Kidney glomerular epithelial cell (primary cell): ENCODE measurements around the gene HOXC6.

Experiments used
- DNase-seq: peaks from one replicate; lab custom pipeline; 2025; lab: John Stamatoyannopoulos, UW

The HOXC6 gene

GRCh38 chr12:53990311-53991076, 37.7 kb upstream of the HOXC6 start:
- peak; percentile 53 for DNase-seq

DNA sequence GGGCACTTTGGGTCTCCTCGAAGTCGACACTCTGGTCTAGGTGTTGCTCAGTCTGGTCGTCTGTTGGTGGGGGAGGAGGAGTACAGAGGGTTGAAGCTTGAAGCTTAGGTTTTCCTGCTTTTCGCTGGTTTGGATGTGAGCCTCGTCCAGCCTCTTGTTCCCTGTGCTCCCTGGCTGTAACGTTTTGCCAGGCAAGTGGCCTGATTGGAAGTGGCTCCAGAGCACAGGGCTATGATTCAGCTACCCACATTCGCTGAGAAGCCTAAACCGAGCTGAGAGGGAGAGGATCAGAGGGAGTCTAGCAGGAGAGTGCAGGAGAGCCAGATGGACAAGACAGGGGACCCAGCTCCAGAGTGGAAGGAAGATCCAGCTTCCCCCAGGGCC, 37.2 kb upstream of the HOXC6 start:
- no peak for DNase-seq

- no peak for DNase-seq
Observed at GRCh38 chr12:53992377-53992889, 35.8 kb upstream of the HOXC6 start.

DNA sequence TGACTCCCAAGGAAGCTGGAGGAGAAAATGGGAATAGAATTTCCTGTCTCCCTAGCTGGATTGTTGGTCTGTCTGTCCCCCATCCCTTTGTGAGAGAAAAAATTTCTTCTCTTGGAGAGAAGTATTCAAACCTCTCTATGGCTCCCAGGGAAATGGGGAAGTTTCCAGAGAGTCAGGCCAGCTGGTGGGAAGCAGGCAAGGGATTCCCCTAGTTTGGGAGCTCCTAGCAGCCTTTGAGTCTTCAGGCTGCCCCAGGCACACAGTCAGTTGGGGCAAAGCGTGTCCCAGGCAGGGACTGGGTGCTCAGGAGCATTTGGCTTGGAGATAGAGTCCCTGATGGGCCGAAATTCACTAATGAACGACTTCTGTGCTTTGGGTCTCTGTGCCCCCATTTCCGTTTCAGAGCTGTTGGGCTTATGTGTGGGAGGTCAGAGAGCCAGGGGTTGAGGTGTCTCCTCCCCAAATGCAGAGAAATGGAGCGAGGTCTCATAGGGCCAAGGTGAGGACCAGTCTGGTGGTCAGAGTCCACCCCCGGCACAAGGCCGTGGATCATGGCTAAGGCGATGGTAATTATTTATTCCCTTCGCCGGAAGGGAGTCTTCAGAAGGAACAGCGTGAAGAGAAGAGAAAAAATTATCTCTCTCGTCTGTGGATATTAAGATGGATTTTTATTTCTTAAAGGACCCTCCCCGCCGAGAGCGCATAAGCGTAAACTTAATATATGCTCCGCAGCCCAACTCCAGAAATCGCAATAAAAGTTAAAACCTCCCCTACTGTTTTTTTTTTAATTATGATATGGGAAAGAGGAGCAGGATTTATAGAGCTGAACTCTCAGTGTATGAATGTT, 34.9 kb upstream of the HOXC6 start:
- no peak for DNase-seq

DNA sequence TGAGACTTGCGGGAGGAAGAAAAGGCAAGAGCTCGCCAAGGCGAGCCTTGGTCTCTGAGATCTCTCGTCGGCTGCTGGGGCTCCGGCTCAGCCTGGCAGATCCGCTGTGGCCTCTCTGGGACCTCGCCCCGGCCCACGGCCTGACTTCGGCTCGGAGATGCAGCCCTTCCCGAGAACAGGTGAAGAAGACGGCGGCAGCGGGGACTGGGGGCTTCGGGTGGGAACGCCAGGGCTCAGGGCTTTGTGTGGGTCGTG, 34.3 kb upstream of the HOXC6 start:
- no peak for DNase-seq

GRCh38 chr12:53994264-53995001, 33.8 kb upstream of the HOXC6 start:
- DNase-seq: peak; percentile 44

GRCh38 chr12:53995002-53995377, 33.2 kb upstream of the HOXC6 start:
- DNase-seq: no peak

GRCh38 chr12:53995378-53996239, 32.6 kb upstream of the HOXC6 start:
- peak; percentile 75 for DNase-seq

DNA sequence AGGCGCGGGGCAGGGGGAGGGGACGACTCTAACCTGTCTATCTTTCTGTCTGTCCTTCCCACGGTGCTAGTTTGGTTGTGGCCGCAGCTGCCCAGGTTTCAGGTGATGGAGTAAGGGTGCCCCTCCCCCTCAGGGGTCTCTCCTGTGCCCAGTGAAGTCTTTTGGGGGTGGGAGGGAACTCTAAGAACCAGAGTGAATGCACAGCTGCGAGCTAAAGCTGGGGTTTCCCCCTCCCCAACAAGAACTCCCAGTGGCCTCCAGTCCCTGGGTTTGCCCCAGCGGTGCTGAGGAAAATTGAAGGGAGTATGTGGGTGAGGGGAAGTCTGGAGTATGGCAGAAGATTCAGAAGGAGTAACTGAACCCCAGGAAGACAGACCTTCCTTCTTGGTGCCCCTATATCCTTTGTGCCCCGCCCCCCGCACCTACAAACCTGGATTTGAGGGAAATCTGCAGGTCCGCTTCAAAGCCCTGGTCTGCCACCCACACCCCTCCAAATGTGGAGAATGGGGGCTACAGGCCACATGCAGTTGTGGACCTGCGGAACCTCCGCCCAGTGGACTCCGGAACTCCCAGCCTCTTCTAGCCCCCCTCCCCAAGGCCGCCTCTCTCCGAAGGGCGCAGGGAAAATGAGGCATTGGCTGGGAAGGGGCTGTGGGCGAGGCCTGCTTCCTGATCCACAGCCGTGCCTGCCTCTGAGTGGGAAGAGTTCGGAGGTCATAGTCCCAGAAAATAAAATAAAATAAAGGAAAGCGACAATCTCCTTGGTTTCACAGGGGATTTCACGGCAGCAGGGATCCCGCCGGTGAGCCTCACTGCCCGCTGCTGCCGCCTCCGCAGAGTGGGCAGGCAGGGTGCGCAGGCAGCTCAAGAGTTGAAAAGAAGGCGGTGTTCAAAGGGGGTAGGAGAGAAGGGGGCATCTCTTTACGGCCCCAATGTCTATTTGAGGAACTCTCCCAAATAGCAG, 31.7 kb upstream of the HOXC6 start:
- peak; percentile 75 for DNase-seq

DNA sequence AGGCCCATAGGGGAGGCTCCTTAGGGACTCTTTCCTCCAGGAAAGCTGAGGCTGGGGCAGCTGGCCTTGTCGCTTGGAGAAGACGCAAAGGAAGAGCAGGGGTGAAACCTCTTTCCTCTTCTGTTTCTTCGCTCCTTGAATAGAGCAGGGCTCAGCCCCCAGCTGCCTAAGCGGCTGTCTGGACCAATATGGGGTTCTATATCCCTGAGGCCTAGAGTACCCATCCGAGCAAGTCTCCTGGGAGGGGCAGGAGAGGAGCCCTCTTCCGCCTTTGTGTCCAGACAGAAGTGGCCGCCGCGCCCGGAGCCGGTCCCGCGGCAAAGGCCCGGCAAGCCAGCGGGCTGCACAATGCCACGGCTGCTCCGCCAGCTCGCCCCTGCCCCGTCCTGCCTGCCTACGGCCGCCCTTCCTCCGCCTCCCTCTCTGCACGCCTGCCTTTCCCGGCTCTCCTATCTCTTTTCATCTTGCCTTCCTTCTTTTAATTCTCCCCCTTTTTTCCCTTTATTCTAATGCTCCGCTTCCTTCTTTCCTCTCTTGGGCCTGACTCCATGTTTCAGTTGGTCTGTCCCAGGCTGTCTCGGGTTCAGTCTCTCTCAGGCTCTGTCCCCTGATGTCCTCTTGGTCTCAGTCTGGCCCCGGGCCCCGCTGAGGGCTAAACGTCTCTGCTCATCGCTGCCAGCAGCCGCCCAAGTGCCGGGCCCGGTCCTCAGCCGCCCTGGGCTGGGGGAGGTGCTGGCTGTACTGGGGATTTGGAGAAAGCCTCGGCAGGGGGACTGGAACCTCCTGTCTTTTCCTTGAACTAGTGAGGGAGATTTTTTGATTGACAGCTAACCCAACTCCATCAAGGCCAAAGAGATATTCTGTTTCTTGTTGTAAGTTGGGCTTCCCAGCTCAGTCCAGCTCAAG, 30.8 kb upstream of the HOXC6 start:
- DNase-seq: no peak

DNA sequence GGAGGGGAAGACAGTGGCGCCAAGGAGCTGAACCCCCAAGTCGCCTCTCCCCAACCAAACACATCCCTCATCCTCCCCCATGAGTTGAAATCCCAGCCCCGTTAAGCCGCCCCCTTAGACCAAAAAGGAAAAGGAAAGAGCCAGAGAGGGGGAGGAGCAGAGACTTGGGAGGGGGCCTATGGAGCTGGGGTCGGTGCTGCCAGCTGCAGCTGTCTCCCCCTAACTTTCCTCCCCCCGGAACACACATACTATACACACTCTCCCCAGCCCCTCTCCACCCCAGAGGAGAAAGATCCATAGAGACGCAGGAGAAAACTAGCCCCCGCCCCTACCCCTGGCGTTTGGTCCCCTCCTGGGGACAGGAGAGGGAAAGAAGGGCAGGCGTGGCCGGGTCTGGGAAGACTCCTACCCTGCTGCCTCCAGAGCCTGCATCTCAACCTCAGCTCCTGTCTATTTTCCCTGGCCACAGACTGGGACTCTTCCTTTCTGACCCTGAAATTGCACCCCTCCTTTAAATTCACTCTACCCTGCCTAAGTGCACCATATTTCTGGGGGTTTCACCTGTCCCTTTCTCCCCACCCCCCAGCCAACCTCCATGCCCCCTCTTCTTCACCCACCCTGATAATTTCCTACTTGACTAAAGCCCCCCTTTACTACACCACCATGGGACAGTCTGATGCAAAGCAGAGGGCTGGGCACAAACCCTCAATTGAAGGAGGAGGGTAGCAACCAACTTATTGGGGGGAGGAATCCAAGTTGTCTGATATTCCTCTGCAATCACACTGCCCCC, 29.9 kb upstream of the HOXC6 start:
- DNase-seq: no peak

GRCh38 chr12:53998900-53999236, 29.4 kb upstream of the HOXC6 start:
- no peak for DNase-seq

DNA sequence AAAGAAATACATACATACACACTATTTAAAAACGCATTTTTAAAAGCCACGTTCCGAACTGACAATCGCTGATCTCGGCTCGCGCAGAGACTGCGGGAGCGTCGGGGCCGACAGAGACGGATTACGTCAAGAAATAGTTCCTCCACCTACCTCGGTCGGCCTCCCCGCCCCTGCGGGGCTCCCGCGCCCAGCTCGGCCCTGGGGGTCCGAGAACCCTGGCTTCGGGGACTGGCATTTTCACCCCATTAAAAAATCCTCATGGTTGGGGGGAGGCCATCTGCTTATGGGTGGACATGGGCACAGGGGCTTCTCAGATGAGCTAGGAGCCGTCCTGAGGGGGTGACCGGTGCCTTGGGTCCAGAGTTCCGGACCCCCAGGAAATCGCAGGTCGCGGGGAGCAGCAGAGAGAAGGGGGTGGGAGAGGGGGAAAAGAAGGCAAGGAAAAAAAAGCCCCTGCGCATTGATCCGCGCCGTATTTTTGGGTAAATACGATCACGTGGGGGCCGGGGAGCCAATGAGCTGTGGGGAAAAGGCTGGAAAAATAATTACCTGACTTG, 28.6 kb upstream of the HOXC6 start:
- peak; percentile 61 for DNase-seq

DNA sequence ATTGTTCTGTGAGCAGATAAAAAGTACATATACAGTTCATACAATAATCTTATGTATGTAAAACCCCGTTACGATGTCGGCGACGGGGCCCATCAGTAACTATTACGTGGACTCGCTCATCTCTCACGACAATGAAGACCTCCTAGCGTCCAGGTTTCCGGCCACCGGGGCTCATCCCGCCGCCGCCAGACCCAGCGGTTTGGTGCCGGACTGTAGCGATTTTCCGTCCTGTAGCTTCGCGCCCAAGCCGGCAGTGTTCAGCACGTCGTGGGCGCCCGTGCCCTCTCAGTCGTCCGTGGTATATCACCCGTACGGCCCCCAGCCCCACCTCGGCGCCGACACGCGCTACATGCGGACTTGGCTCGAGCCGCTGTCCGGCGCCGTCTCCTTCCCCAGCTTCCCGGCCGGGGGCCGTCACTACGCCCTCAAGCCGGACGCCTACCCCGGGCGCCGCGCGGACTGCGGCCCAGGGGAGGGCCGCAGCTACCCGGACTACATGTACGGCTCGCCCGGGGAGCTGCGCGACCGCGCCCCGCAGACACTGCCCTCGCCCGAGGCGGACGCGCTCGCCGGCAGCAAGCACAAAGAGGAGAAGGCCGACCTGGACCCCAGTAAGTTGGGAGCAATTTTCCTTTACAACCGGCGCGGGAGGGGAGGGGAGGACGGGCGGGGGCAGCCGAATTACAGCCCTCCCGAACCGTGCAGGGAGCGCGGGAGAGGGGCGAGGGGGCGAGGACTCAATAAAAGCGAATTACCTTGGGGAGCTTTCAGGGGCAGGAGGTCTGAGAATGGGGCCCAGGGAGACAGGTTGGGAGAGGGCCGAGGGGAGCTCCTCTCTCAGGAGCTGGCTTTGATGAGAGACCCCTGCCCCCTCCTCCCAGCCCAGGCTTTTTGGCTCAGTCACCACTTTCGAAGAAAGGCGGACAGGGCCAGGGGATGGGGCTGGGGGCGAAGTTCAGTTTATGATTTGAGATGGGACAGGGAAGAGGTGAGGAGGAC, 27.8 kb upstream of the HOXC6 start, which contains the start of gene HOXC9:
TSS of gene HOXC9 (plus strand) at position 46 of the 999 bp plus-strand sequence. CDS start at position 74, 28 bp downstream.
- no peak for DNase-seq

- no peak for DNase-seq
Observed at GRCh38 chr12:54001283-54002187, 26.7 kb upstream of the HOXC6 start.
